Lower leg skin (tissue), 3 donors: Measurements from ENCODE around the gene CCR3.

Source experiments
- POLR2A ChIP-seq, 2 donors: fragments of 450-650 bp; IDR thresholded peaks; one replicate each; pipeline ENCODE4 v1.6.1; 2016 to 2017; ENCODE audit warnings: antibody characterized with exemption in 2 of 2, mild to moderate bottlenecking in 1 of 2, moderate library complexity in 1 of 2
- TF ChIP-seq, protein P1 (sequence below), 3 donors: fragments of 450-650 bp; IDR thresholded peaks; one replicate each; pipeline ENCODE4 v1.5.1; 2016; ENCODE audit warnings: antibody characterized with exemption in 3 of 3, mild to moderate bottlenecking in 3 of 3, moderate library complexity in 2 of 3

DNA sequence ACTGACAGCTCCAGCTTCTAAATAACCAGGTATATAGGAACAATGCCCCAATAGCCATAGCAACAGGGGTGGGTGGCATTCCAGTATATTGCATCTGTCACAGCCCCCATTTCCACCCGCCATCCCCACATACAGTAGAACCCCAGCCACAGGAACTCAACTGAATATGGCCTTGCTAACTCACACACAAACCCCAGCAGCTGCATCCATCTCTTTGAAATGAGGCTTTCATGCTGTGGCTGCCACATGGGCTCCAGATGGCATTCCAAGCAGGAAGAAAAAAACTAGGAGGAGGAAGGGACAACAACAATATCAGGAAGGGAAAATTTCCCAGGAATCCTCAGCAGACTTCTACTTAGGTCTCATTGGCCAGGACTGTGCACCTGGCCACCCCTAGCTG is 54.6 kb downstream of the CCR3 start:
- TF ChIP-seq, protein P1, sequence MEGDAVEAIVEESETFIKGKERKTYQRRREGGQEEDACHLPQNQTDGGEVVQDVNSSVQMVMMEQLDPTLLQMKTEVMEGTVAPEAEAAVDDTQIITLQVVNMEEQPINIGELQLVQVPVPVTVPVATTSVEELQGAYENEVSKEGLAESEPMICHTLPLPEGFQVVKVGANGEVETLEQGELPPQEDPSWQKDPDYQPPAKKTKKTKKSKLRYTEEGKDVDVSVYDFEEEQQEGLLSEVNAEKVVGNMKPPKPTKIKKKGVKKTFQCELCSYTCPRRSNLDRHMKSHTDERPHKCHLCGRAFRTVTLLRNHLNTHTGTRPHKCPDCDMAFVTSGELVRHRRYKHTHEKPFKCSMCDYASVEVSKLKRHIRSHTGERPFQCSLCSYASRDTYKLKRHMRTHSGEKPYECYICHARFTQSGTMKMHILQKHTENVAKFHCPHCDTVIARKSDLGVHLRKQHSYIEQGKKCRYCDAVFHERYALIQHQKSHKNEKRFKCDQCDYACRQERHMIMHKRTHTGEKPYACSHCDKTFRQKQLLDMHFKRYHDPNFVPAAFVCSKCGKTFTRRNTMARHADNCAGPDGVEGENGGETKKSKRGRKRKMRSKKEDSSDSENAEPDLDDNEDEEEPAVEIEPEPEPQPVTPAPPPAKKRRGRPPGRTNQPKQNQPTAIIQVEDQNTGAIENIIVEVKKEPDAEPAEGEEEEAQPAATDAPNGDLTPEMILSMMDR (IDR thresholded peaks at IDR 0.05), result no peak
- no peak for TF ChIP-seq POLR2A (IDR thresholded peaks at IDR 0.05)
